HG02763 (cell line): ENCODE data around the gene C6orf47.

Experiments
- ATAC-seq: cut with Tn5 transposase; IDR thresholded peaks from one replicate; pipeline ENCODE4 v1.9.1; 2021; ENCODE audit warnings: mild to moderate bottlenecking, moderate library complexity; ENCODE audit not compliant: unreplicated experiment

C6orf47 gene

DNA sequence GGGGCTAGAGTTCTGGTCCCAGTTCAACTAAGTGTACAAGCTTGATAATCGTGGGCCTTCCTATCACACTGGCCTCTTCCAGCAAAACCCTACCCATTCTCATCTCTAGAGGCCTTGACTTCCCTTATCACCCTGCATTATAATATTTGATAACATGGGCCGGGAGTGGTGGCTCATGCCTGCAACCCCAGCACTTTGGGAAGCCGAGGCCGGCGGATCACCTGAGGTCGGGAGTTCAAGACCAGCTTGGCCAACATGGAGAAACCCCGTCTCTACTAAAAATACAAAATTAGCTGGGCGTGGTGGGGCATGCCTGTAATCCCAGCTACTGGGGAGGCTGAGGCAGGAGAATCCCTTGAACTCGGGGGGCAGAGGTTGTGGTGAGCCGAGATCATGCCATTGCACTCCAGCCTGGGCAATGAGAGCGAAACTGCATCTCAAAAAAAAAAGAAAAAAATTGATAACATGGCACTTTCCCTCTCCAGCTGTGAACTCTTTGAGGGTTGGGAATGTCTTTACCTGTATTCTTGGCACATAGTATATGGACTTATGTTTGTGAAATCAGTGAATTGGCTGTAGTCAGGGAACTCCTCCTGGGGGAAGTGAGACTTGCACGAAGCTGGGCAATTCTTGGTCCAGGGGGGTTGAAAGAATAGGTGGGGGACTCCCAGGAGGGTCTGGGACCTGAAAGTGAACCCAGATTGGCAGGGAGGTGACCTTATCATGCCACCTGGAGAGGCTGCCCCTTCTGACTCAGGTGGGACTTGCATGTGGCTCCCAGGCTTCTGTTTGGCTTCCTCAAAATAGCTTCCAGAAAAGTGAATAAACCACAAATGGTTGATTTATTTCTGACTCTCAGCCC lies 915 bp upstream of the C6orf47 start:
- no peak for ATAC-seq

- no peak for ATAC-seq
These were observed 763 bp downstream of the C6orf47 start for GRCh38 chr6:31659649-31660380.

- no peak for ATAC-seq
These were observed 1.5 kb downstream of the C6orf47 start for GRCh38 chr6:31658983-31659648.

DNA sequence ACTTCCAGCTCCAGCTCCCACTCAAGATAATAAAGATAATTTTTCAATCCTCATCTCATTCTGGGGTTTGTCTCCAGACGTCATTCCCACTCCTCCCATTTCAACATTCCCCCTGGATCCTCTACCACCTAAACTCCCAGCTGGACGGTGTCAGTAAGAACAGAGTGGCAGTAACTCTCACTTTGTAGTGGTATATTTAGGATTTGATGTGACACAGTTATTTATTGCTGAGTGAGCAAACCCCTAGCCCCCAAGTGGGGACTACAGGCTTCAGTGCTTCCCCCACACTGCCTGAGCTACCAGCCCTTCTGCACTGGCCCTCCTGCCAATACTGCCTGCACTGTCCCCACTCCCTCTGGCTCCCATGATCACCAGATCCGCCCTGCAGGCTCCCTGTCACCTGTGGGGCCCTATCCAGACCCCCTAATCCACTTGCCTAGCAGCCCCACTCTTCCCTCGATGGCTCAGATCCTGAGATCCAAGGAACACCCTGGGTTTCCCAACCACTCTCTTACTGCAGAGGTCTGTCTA lies 2.4 kb downstream of the C6orf47 start:
- ATAC-seq, result no peak

DNA sequence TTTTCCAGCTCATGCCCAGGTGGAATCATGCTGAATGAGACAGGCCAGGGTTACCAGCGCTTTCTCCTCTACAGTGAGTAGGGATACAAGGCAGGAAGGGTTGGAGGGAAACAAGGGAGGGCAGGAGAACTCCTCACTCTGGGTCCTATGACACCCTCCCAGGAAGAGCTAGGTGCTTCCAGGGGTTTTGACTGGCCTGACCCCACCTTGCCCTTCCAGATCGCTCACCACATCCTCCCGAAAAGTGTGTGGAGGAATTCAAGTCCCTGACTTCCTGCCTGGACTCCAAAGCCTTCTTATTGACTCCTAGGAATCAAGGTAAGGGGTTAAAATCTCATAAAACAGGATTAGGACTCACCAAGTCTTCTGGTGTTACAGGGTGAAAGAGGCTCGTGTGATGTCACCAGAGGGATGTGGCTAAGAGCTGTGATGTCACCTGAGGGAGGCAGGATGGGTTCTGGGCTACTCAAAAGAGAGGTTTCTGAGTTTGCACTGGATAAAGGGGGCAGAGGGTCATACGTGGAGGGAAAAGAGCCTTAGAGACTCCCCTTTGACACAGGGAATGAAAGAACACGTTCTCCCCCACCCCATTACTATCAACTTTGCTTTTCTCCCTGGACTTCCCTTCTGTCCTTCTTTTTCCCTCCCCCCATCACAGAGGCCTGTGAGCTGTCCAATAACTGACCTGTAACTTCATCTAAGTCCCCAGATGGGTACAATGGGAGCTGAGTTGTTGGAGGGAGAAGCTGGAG lies 3.0 kb downstream of the C6orf47 start:
- no peak for ATAC-seq

DNA sequence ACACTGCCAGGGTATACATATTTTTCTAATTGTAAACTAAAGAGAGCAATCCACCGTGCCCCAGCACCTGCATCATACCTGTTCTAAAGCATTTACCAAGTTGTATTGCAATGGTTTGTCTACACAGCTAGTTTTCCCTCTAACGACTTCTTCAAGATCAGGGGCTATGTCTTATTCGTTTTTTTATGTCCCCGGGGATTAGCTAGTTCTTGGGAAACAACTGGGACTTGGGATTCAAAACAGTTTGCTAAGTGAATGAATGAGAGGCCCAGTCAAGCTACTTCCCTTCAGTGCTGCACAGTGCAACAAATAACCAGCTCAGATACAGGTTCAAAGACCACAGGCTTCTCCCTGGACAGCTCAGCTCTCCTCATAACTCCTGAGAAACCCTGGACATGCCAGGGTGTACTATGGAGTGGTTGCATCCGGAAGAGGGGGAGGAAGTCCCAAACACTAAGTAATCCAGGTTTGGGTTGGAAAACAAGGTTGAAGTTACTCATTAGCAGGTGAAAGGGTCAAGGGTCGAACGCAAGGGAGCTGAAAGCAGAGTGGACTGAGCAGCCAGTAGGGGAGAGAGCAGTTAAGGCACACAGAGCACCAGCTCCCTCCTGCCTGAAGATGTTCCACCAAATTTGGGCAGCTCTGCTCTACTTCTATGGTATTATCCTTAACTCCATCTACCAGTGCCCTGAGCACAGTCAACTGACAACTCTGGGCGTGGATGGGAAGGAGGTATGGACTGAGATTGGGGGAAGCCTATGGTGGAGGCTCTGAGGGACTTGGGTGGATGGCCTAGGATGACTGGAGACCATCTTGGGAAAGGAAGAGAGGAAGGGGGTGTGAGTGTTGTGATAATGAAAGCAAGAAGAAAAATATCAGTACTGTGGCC lies 5.0 kb downstream of the C6orf47 start, which contains the start of gene APOM:
TSS of gene APOM (plus strand) at position 546 of the 889 bp plus-strand sequence. CDS start at position 619, 73 bp downstream.
- no peak for ATAC-seq

DNA sequence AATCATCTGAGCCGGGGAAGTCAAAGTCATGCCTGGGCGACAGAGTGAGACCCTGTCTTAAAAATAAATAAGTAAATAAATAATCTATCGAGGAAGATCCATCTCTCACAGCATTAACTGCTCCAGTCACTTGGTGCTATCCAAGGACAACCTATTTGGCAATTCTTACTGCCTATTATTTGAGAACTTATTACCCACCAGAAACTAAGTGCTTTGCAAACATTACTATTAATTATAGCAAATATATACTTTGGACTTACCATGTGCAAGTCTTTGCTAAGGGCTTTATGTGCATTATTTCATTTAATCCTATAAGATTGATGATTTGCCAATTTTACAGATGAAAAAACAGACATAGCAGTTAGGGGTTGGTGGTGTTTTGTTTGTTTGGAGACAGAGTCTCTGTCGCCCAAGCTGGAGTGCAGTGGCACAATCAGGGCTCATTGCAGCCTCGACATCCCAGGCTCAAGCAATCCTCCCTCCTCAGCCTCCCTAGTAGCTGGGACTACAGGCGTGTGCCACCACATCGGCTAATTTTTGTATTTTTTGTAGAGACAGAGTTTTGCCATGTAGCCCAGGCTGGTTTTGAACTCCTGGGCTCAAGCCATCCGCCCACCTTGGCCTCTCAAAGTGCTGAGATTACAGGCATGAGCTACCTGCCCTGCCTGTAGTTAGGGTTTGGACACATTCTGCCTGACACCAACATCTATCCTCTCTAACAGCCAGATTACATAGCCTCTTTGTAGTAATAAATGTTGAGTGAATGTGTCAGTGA lies 5.8 kb downstream of the C6orf47 start:
- ATAC-seq, result no peak

- ATAC-seq, result peak; percentile 52
These were observed 7.5 kb downstream of the C6orf47 start for GRCh38 chr6:31652925-31653724.

GRCh38 chr6:31651602-31652191 lies 8.9 kb downstream of the C6orf47 start:
- ATAC-seq, result peak; percentile 32

DNA sequence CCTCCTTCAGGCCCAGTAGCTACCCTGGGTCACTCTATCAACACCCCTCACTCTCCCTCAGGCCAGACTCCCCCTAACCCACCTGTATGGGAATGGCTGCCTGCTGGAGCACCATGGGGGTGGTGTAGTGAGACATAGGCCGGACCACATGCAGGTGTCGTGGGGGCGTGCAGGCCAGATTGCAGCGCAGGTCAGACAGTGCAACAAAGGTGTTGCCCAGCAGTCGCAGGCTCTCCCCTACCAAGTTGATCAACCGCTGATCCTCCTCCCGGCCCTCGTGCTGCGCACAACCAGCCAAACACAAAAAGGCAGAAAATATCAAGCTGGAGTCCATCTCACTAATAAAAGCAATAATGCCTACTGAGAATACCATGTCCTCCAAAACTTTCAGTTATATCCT lies 15.3 kb downstream of the C6orf47 start:
- no peak for ATAC-seq

- no peak for ATAC-seq
These were observed 16.6 kb downstream of the C6orf47 start for GRCh38 chr6:31643818-31644454.

GRCh38 chr6:31642798-31643570 lies 17.6 kb downstream of the C6orf47 start:
- ATAC-seq, result no peak

DNA sequence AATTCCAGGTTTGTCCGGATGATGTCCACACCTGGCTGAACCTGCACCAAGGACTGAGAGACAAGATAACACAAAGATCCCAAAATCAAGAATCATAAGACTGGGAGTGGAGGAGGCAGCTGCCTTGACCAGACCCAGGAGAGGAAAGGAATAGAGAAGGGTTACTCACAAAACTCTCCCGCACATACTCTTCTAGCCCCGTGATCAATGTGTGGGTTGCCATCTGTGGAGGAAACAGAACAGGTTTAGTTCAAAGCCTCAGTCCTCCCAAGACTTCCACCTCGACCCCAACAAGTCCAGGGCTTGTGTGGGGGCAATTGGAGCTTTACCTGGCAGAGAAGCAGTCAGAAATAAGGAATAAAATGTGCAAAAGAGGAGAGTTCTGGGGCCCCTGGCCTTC lies 19.2 kb downstream of the C6orf47 start:
- no peak for ATAC-seq

GRCh38 chr6:31640612-31641011 lies 20.0 kb downstream of the C6orf47 start:
- no peak for ATAC-seq

DNA sequence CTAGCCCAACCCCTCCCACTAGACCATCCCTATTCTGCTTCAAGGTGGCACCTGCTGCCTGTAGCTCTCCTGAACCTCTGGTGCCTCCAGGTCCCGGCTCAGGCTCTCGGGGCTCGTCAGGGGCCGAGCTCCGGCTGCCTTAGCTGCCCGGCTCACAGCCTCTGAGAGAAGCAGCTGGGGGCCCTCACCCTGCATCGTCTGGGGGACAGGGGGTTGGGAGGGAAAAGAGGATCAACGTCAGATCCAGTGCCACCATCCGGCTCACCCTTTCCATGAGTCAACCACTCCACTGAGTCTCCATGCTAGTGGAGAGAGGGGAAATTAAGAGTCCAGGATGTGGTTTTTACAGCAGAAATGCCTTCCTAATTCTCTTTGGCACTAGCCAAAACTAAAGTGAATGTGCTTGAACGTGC lies 21.1 kb downstream of the C6orf47 start:
- ATAC-seq, result no peak

DNA sequence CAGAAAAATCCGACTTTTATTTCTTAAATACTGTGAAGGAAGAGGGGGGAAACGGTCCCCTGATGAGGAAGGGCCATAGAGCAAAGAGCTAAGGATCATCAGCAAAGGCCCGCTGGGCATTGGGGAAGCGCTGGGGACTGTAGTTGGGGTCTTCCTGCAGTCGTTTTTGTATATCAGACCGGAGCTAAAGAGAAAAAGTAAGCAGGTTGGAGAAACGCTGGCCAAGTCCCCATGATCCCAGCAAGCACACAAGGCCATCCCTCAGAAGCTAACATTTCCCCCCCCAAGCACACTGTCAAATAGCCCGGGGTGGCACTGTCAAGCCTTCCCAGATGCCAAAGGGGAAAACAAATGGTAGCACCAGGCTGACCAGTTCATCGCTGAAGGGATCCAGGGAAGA lies 21.5 kb downstream of the C6orf47 start:
- no peak for ATAC-seq
